Midbrain (tissue), 1 donor: ENCODE results near the gene MRPL52.
"Not testable (repeated sequence)": the region's sequence is repeated elsewhere in the genome, so short reads cannot be mapped to it uniquely, and the experiment has no call there.

ENCODE experiments used
- DNase-seq: peaks from one replicate; lab custom pipeline; 2025; lab: John Stamatoyannopoulos, UW

MRPL52 gene

DNA sequence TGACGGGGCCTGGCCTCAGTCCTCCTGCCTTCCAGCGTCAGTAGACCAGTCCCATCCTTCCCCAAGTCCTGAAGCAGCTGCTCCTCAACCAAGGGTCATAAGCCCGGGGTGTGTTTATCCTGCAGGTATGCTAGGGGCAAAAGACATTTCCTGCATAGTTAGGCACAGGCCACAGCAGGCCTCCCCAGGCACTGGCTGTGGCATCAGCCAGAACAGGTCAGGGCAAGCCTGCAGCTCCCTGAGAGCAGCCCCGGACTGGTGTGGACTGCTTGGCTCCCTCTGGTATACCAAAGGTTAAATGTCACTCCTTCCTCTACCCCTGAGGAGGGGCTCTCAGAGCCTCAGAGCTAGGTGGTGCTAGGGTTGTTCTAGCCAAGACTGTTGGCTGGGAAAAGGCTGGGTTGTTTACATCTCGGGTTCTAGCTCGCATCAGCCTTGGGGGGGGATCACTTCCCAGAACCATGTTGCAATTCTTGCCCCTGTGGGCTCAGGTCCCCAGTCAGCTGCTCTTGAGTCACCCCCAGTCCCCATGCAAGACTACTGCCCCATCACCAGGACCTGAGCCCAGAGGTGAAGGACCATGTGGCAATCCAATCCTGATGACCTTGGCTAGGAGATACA lies 9.6 kb downstream of the MRPL52 start:
- no peak for DNase-seq

GRCh38 chr14:22841311-22841710 lies 11.6 kb downstream of the MRPL52 start:
- no peak for DNase-seq

DNA sequence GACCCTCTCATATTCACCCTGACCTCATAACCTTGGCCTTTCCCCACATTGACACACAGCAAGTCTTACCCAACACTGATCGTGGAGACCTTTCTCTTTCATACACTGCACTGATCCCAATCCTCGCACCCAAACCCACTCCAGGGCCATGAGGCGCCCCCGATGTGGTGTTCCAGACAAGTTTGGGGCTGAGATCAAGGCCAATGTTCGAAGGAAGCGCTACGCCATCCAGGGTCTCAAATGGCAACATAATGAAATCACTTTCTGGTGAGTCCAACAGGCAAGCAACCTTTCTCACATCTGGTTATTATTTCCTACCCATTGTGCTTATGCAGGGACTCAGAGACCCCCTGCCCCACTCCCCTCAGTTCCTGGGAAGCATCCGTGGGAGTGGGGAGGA lies 12.1 kb downstream of the MRPL52 start:
- DNase-seq = no peak

DNA sequence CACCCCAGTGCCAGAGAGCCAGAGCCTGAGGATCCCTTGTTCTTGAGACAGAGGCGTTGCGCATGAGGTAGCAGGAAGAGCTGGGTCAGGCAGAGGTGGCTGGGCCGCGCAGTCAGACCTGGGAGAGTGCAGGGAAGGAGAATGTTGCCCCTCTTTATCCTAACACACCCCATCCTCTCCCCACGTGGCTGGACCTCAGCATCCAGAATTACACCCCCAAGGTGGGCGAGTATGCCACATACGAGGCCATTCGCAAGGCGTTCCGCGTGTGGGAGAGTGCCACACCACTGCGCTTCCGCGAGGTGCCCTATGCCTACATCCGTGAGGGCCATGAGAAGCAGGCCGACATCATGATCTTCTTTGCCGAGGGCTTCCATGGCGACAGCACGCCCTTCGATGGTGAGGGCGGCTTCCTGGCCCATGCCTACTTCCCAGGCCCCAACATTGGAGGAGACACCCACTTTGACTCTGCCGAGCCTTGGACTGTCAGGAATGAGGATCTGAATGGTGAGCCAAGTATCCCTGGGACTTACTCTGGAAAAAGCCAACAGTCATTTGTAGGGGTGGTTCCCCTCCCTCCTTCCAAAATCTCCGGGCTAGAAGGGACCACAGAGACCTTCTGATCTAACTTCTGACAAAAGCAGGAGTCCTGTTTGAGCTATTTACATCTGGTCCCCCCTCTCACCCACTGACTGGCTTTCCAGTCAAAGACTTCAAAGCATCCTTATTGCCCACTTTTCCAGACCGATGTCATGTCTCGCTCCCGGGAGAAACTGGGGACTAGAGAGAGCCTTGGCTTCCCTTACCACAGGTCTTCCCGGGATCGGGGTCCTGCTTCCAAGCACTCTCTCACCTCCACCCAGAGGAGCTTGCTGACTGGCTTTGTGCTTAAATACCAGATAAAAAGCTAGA lies 12.8 kb downstream of the MRPL52 start:
- no peak for DNase-seq

- no peak for DNase-seq
Observed at GRCh38 chr14:22843123-22843925, 13.6 kb downstream of the MRPL52 start.

- DNase-seq = no peak
Observed at GRCh38 chr14:22844221-22845102, 14.8 kb downstream of the MRPL52 start.

DNA sequence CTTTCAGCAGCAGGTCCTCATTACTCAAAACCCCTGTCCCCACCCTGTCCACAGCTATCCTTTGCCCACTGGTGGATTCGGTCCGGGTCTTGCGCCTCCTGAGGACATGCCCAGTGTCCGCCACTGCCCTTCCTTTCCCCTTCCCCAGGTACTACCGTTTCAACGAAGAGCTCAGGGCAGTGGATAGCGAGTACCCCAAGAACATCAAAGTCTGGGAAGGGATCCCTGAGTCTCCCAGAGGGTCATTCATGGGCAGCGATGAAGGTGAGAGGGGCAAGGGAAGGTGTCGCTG lies 15.4 kb downstream of the MRPL52 start:
- no peak for DNase-seq

DNA sequence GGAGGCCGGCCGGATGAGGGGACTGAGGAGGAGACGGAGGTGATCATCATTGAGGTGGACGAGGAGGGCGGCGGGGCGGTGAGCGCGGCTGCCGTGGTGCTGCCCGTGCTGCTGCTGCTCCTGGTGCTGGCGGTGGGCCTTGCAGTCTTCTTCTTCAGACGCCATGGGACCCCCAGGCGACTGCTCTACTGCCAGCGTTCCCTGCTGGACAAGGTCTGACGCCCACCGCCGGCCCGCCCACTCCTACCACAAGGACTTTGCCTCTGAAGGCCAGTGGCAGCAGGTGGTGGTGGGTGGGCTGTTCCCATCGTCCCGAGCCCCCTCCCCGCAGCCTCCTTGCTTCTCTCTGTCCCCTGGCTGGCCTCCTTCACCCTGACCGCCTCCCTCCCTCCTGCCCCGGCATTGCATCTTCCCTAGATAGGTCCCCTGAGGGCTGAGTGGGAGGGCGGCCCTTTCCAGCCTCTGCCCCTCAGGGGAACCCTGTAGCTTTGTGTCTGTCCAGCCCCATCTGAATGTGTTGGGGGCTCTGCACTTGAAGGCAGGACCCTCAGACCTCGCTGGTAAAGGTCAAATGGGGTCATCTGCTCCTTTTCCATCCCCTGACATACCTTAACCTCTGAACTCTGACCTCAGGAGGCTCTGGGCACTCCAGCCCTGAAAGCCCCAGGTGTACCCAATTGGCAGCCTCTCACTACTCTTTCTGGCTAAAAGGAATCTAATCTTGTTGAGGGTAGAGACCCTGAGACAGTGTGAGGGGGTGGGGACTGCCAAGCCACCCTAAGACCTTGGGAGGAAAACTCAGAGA lies 16.3 kb downstream of the MRPL52 start:
- no peak for DNase-seq

DNA sequence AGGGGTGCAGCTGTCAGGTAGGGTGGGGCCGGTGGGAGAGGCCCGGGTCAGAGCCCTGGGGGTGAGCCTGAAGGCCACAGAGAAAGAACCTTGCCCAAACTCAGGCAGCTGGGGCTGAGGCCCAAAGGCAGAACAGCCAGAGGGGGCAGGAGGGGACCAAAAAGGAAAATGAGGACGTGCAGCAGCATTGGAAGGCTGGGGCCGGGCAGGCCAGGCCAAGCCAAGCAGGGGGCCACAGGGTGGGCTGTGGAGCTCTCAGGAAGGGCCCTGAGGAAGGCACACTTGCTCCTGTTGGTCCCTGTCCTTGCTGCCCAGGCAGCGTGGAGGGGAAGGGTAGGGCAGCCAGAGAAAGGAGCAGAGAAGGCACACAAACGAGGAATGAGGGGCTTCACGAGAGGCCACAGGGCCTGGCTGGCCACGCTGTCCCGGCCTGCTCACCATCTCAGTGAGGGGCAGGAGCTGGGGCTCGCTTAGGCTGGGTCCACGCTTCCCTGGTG lies 17.2 kb downstream of the MRPL52 start:
- DNase-seq = no peak

DNA sequence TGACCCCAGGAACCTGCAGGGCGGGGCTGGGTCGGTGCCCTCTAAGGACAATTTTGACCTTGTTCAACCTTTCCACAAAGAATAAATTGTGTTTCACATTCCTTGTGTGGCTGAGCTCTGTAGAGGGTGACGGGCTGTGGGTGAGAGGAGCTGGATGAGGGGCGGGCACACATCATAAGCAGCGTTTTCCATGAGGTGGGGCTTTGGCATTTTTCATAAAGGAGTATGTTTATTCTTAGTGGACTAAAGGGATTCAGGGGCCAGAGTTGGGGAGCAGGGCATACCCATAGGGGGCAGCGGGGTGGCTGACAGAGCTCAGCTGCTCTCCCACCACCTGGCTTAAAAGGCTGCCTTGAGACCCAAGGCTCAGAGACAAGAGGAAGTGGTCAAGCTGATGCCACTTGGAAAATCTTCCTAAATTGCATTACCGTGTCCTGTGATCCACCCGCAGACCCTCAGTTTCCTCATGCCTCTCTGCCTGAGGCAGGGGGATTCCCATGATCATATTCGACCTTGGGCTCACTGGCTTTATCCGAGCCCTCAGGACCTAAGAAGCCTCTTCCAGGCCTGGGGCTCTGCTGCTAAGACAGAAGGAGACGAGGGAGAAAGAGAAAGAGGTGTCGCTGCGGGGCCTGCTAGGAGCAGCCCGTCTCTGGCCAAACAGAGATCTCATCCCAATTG lies 18.1 kb downstream of the MRPL52 start:
- no peak for DNase-seq

- DNase-seq = peak; percentile 20
Observed at GRCh38 chr14:22848351-22849164, 18.9 kb downstream of the MRPL52 start.

- peak; percentile 22 for DNase-seq
Observed at GRCh38 chr14:22849212-22849819, 19.6 kb downstream of the MRPL52 start.

- DNase-seq = peak; percentile 53
Observed at GRCh38 chr14:22850944-22851764, 21.5 kb downstream of the MRPL52 start.

DNA sequence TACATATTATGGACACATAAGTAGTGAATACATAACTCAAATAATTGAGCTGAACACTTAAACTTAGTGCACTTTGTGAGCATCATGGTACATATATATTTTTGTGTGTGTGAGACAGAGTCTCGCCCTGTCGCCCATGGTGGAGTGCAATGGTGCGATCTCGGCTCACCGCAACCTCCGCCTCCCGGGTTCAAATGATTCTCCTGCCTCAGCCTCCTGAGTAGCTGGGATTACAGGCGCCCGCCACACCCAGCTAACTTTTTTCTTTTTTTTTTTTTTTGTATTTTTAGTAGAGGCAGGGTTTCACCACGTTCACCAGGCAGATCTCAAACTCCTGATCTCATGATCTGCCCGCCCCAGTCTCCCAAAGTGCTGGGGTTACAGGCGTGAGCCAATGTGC lies 22.5 kb downstream of the MRPL52 start:
- DNase-seq = not testable (repeated sequence)

DNA sequence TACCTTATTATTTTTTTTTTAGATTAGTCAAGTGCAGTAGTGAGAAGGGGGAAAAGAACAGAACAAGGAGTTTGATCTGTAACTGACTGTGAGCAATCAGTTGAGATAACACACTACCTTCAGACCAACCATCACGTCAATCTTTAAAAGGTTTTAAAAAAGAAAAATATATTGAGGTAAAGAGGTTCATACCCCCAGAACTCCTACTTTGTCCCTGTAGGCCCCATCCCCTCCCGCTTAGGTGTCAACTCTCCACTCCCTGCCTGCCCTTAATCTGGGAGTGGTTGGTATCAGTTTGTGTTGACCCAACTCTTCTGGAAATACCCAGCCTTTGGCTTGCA lies 22.9 kb downstream of the MRPL52 start:
- no peak for DNase-seq

GRCh38 chr14:22852940-22853767 lies 23.5 kb downstream of the MRPL52 start:
- DNase-seq = peak; percentile 86

DNA sequence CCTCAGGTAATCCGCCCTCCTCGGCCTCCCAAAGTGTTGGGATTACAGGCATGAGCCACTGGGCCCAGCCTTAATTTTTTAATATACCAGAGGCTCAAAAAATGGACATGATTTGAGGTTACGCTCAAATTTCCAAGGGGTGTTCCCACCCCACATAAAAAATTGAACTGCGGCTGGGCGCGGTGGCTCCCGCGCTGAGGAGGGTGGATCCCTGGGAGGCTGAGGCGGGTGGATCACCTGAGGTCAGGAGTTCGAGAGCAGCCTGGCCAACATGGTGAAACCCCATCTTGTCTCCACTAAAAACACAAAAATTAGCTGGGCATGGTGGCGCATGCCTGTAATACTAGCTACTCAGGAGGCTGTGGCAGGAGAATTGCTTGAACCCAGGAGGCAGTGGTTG lies 24.6 kb downstream of the MRPL52 start:
- not testable (repeated sequence) for DNase-seq
